ENCODE data around the gene ZMYM2. TPM values are rescaled to one million over a fixed set of nuclear protein-coding genes. Genes with fewer than 3 reads are reported as not detected.

Gene ZMYM2
- total and polyA plus RNA-seq, 2 donors (not counting 3 experiments of a cell fraction or from before 2014, with no cell fraction given): 14.7 to 75.3 TPM

- DNase-seq (ENCODE audit: low read depth, low spot score) (no peak), FAIRE-seq (peak; percentile 21)
- no TSS peak for BruUV-seq (replicated peaks)
- Histone ChIP-seq H4K20me1 (replicated peaks; ENCODE audit: control insufficient read depth, extremely low read depth, insufficient read depth, low read length) (no peaks in the 10 kb centered on the region), H3K9me3 (replicated peaks; ENCODE audit: control insufficient read depth, insufficient read depth, low read length) (no peaks in the 10 kb centered on the region), H3K9me1 (replicated peaks; ENCODE audit: control insufficient read depth, extremely low read depth, insufficient read depth, low read length) (no peaks in the 10 kb centered on the region), H2AFZ (ENCODE audit: low read depth, low read length) (no peak overlapping the region), H3K27me3 (ENCODE audit: control insufficient read depth in 2 of 2, insufficient read depth in 2 of 2, low read length in 2 of 2) (peaks cover 9 to 23% of the 10 kb centered on the region in 2 experiments), H3K36me3 (ENCODE audit: control insufficient read depth in 2 of 2, extremely low read depth in 1 of 2, insufficient read depth in 2 of 2, low read length in 2 of 2) (no peaks in the 10 kb centered on the region), H3K4me2 (ENCODE audit: insufficient read depth, low read length) (no peak overlapping the region), H3K27ac (ENCODE audit: insufficient read depth, low read depth, low read length) (no peak overlapping the region), H3K4me3 (replicated peaks in 1 of 3; ENCODE audit: insufficient read depth in 1 of 3, low read depth in 1 of 3, low read length in 3 of 3) (no peak overlapping the region), H3K9ac (replicated peaks; ENCODE audit: extremely low read depth, insufficient read depth, low read length) (no peak overlapping the region), H3K4me1 (ENCODE audit: control insufficient read depth, extremely low read depth, insufficient read depth, low read length) (no peaks in the 10 kb centered on the region), H3K79me2 (ENCODE audit: control insufficient read depth, insufficient read depth, low read length) (no peaks in the 10 kb centered on the region)
- ChIA-PET CTCF (interaction anchor here (0.8 to 1.5 kb wide), 2 partner anchors 12 to 13 kb away, joined by 3 to 4 read pairs; no protein-coding TSS in a partner anchor), POLR2A (no interaction called here)
- dilution Hi-C loops (cut with MboI; ENCODE audit: extremely low pct_ligation_motif_present, low sequenced_read_pairs): no loop called here
- no peak for TF ChIP-seq CTCF (IDR thresholded peaks at IDR 0.05; ENCODE audit: extremely low read depth in 1 of 2, insufficient read depth in 1 of 2, low read depth in 1 of 2, low read length in 2 of 2)
- no peak for TF ChIP-seq JUN (IDR thresholded peaks at IDR 0.05; ENCODE audit: borderline replicate concordance, insufficient read depth, insufficient read length, low read depth)
- no peak for TF ChIP-seq MYC (IDR thresholded peaks at IDR 0.05; ENCODE audit: low read depth, low read length)
- TF ChIP-seq GATA2 (IDR thresholded peaks at IDR 0.05; ENCODE audit: insufficient read depth, insufficient read length, low read depth, low read length): no peak
- no peak for TF ChIP-seq FOS (IDR thresholded peaks at IDR 0.05; ENCODE audit: borderline replicate concordance, insufficient read depth, low read length)
- intact Hi-C loops (cut with micrococcal nuclease): loop anchor here (1.0 kb wide), 1 partner anchor 48 kb away; no protein-coding TSS in a partner anchor
Measured at GRCh38 chr13:20106742-20107141, 148.2 kb downstream of the ZMYM2 start.

GRCh38 chr13:20109037-20109436, 150.5 kb downstream of the ZMYM2 start:
- no peak overlapping the region for H2AFZ ChIP-seq (ENCODE audit: low read depth, low read length)

More at GRCh38 chr13:20109037-20109436, 150.5 kb downstream of the ZMYM2 start:
- Histone ChIP-seq H3K4me2 (ENCODE audit: insufficient read depth, low read length) (no peak overlapping the region), H3K9me1 (replicated peaks; ENCODE audit: control insufficient read depth, extremely low read depth, insufficient read depth, low read length) (no peaks in the 10 kb centered on the region), H3K27me3 (ENCODE audit: control insufficient read depth in 2 of 2, insufficient read depth in 2 of 2, low read length in 2 of 2) (peaks cover 3 to 11% of the 10 kb centered on the region in 2 experiments), H3K79me2 (ENCODE audit: control insufficient read depth, insufficient read depth, low read length) (no peaks in the 10 kb centered on the region), H3K36me3 (ENCODE audit: control insufficient read depth in 2 of 2, extremely low read depth in 1 of 2, insufficient read depth in 2 of 2, low read length in 2 of 2) (no peaks in the 10 kb centered on the region), H3K4me1 (ENCODE audit: control insufficient read depth, extremely low read depth, insufficient read depth, low read length) (no peaks in the 10 kb centered on the region), H3K9me3 (replicated peaks; ENCODE audit: control insufficient read depth, insufficient read depth, low read length) (no peaks in the 10 kb centered on the region), H4K20me1 (replicated peaks; ENCODE audit: control insufficient read depth, extremely low read depth, insufficient read depth, low read length) (no peaks in the 10 kb centered on the region), H3K9ac (replicated peaks; ENCODE audit: extremely low read depth, insufficient read depth, low read length) (no peak overlapping the region), H3K4me3 (replicated peaks in 1 of 3; ENCODE audit: insufficient read depth in 1 of 3, low read depth in 1 of 3, low read length in 3 of 3) (no peak overlapping the region), H3K27ac (ENCODE audit: insufficient read depth, low read depth, low read length) (no peak overlapping the region)
- no TSS peak for BruUV-seq (replicated peaks)
- no peak for DNase-seq (ENCODE audit: low read depth, low spot score)
- ChIA-PET POLR2A (no interaction called here), CTCF (interaction anchor here (0.8 kb wide), 1 partner anchor 19 kb away, joined by 3 read pairs; no protein-coding TSS in a partner anchor)
- no peak for FAIRE-seq
- intact Hi-C loops (cut with micrococcal nuclease): no loop called here
- no peak for TF ChIP-seq MYC (IDR thresholded peaks at IDR 0.05; ENCODE audit: low read depth, low read length)
- TF ChIP-seq MAX (IDR thresholded peaks at IDR 0.05; ENCODE audit: insufficient read depth, insufficient read length): no peak
- no peak for TF ChIP-seq GATA2 (IDR thresholded peaks at IDR 0.05; ENCODE audit: insufficient read depth, insufficient read length, low read depth, low read length)
- TF ChIP-seq JUN (IDR thresholded peaks at IDR 0.05; ENCODE audit: borderline replicate concordance, insufficient read depth, insufficient read length, low read depth): no peak
- no peak for TF ChIP-seq FOS (IDR thresholded peaks at IDR 0.05; ENCODE audit: borderline replicate concordance, insufficient read depth, low read length)
- no peak for TF ChIP-seq POLR2A (IDR thresholded peaks at IDR 0.05; ENCODE audit: low read depth, low read length)
- no peak for TF ChIP-seq CTCF (IDR thresholded peaks at IDR 0.05; ENCODE audit: extremely low read depth in 1 of 2, insufficient read depth in 1 of 2, low read depth in 1 of 2, low read length in 2 of 2)
- TF ChIP-seq EZH2 (IDR thresholded peaks at IDR 0.05; ENCODE audit: borderline replicate concordance, low read depth, low read length, severe bottlenecking): no peak
- TF ChIP-seq POLR2AphosphoS5 (IDR thresholded peaks at IDR 0.05; ENCODE audit: insufficient read depth, low read depth, low read length): no peak
- dilution Hi-C loops (cut with MboI; ENCODE audit: extremely low pct_ligation_motif_present, low sequenced_read_pairs): no loop called here
